Measurements from ENCODE around the gene WDFY2. TPM values are rescaled to one million over a fixed set of nuclear protein-coding genes. Genes with fewer than 3 reads are reported as not detected.

WDFY2 gene
- total and polyA plus RNA-seq, 2 of the 13 experiments (the other 11 are each of a cell fraction or from before 2014, with no cell fraction given) = 22.6 to 27.0 TPM

GRCh38 chr13:51816604-51817249 is 232.5 kb downstream of the WDFY2 start:
- 83% methylated on average over 19 of the region's 19 CpGs for WGBS (ENCODE audit: low lambda C conversion rate)
- TF ChIP-seq CBX2 (IDR thresholded peaks at IDR 0.05; ENCODE audit: low read depth, low read length) (no peak), CBX2 (CRISPR knock-in tag; IDR thresholded peaks at IDR 0.05; ENCODE audit: low read depth) (no peak), NFE2 (CRISPR knock-in tag; IDR thresholded peaks at IDR 0.05) (no peak), KDM3A (CRISPR knock-in tag; IDR thresholded peaks at IDR 0.05; ENCODE audit: low read depth) (no peak), TOPORS (CRISPR knock-in tag; IDR thresholded peaks at IDR 0.05) (no peak), AHDC1 (CRISPR knock-in tag; IDR thresholded peaks at IDR 0.05; ENCODE audit: borderline replicate concordance) (no peak), KLF12 (CRISPR knock-in tag; IDR thresholded peaks at IDR 0.05; ENCODE audit: borderline replicate concordance) (no peak), ZNF441 (CRISPR knock-in tag; IDR thresholded peaks at IDR 0.05; ENCODE audit: borderline replicate concordance) (no peak), ZNF574 (CRISPR knock-in tag; IDR thresholded peaks at IDR 0.05) (no peak), ZBTB7A (CRISPR knock-in tag; IDR thresholded peaks at IDR 0.05) (no peak), ZNF784 (CRISPR knock-in tag; IDR thresholded peaks at IDR 0.05; ENCODE audit: borderline replicate concordance) (no peak), RBFOX2 (IDR thresholded peaks at IDR 0.05; ENCODE audit: low read depth, low read length) (no peak), ZNF616 (CRISPR knock-in tag; IDR thresholded peaks at IDR 0.05; ENCODE audit: low read depth) (no peak), ZNF800 (CRISPR knock-in tag; IDR thresholded peaks at IDR 0.05) (no peak)

More at GRCh38 chr13:51816604-51817249, 232.5 kb downstream of the WDFY2 start:
- no TSS peak for BruUV-seq (replicated peaks)
- H2AFZ ChIP-seq (ENCODE audit: low read length) = no peak overlapping the region
- H3K4me3 ChIP-seq (replicated peaks in 1 of 3; ENCODE audit: insufficient read depth in 1 of 3, low read depth in 2 of 3, low read length in 3 of 3) = no peak overlapping the region
- H3K79me2 ChIP-seq (ENCODE audit: insufficient read depth, low read length) = no peaks in the 10 kb centered on the region
- H3K27ac ChIP-seq (ENCODE audit: extremely low read length, insufficient read depth, low read length) = no peak overlapping the region
- no peaks in the 10 kb centered on the region for H4K20me1 ChIP-seq (ENCODE audit: insufficient read depth, low read length)
- H3K4me2 ChIP-seq (ENCODE audit: low read depth, low read length) = no peak overlapping the region
- intact Hi-C loops (cut with micrococcal nuclease; ENCODE audit: unreplicated experiment) = no loop called here
- CTCF ChIA-PET (ENCODE audit: low intra/inter-chr PET ratio, low total read pairs) = no interaction called here
- no peaks in the 10 kb centered on the region for H3K9me3 ChIP-seq (ENCODE audit: low read length)
- no peak for FAIRE-seq
- no peak for ATAC-seq
- in situ Hi-C loops (cut with HindIII; ENCODE audit: extremely low pct_ligation_motif_present, low pct_unique_long_range_greater_than_20kb) = loop anchor here (10.0 kb wide), 1 partner anchor 308 kb away; the partner anchor contains the start of gene NEK5
- no peak for DNase-seq (ENCODE audit: low spot score)
- no peaks in the 10 kb centered on the region for H3K36me3 ChIP-seq (replicated peaks in 1 of 2; ENCODE audit: control insufficient read depth in 1 of 2, insufficient read depth in 2 of 2, low read length in 2 of 2)
- H3K27me3 ChIP-seq (ENCODE audit: control insufficient read depth in 1 of 2, insufficient read depth in 2 of 2, low read length in 2 of 2) = no peaks in the 10 kb centered on the region
- POLR2A ChIA-PET = no interaction called here
- H3K4me1 ChIP-seq (ENCODE audit: insufficient read depth, low read length) = peaks cover 14% of the 10 kb centered on the region
- no peak overlapping the region for H3K9ac ChIP-seq (ENCODE audit: insufficient read depth, low read depth, low read length)

Measured in HepG2 (cell line).